ENCODE data around the gene CPNE8.

CPNE8 gene

GRCh38 chr12:38775457-38775856, 129.9 kb downstream of the CPNE8 start:
- H3K4me3 ChIP-seq (ENCODE audit: low read depth, low read length) = no peak overlapping the region
- no peak for DNase-seq (ENCODE audit: low read depth)
- no peak for TF ChIP-seq MYC (IDR thresholded peaks at IDR 0.05; ENCODE audit: low read depth, low read length)

- H3K4me3 ChIP-seq (ENCODE audit: low read depth, low read length) = no peak overlapping the region
- TF ChIP-seq MYC (IDR thresholded peaks at IDR 0.05; ENCODE audit: low read depth, low read length) = no peak
- TF ChIP-seq POLR2A (IDR thresholded peaks at IDR 0.05; ENCODE audit: extremely low read depth, insufficient read length) = no peak
- no peak for TF ChIP-seq CTCF (IDR thresholded peaks at IDR 0.05; ENCODE audit: low read depth, low read length)
- TF ChIP-seq MAX (IDR thresholded peaks at IDR 0.05; ENCODE audit: low read depth, low read length) = no peak
Observed at GRCh38 chr12:38772437-38772836, 133.0 kb downstream of the CPNE8 start.

GRCh38 chr12:38771871-38772270, 133.5 kb downstream of the CPNE8 start:
- peak; percentile 3 for DNase-seq (ENCODE audit: low read depth)
- no peak for TF ChIP-seq MAX (IDR thresholded peaks at IDR 0.05; ENCODE audit: low read depth, low read length)
- no peak overlapping the region for H3K4me3 ChIP-seq (ENCODE audit: low read depth, low read length)

More at GRCh38 chr12:38772437-38772836, 133.0 kb downstream of the CPNE8 start:
- DNase-seq (ENCODE audit: low read depth) = no peak

GRCh38 chr12:38761636-38762342, 143.6 kb downstream of the CPNE8 start:
- H3K4me3 ChIP-seq (ENCODE audit: low read depth, low read length) = no peak overlapping the region
- DNase-seq (ENCODE audit: low read depth) = no peak
- TF ChIP-seq MAX (IDR thresholded peaks at IDR 0.05; ENCODE audit: low read depth, low read length) = no peak
- no peak for TF ChIP-seq POLR2A (IDR thresholded peaks at IDR 0.05; ENCODE audit: extremely low read depth, insufficient read length)
- TF ChIP-seq MYC (IDR thresholded peaks at IDR 0.05; ENCODE audit: low read depth, low read length) = no peak
- no peak for TF ChIP-seq CTCF (IDR thresholded peaks at IDR 0.05; ENCODE audit: low read depth, low read length)

- no peak for TF ChIP-seq CTCF (IDR thresholded peaks at IDR 0.05; ENCODE audit: low read depth, low read length)
- no peak for TF ChIP-seq MAX (IDR thresholded peaks at IDR 0.05; ENCODE audit: low read depth, low read length)
- TF ChIP-seq MYC (IDR thresholded peaks at IDR 0.05; ENCODE audit: low read depth, low read length) = no peak
- TF ChIP-seq POLR2A (IDR thresholded peaks at IDR 0.05; ENCODE audit: extremely low read depth, insufficient read length) = no peak
- DNase-seq (ENCODE audit: low read depth) = no peak
- no peak overlapping the region for H3K4me3 ChIP-seq (ENCODE audit: low read depth, low read length)
Observed at GRCh38 chr12:38761111-38761510, 144.3 kb downstream of the CPNE8 start.

- H3K4me3 ChIP-seq (ENCODE audit: low read depth, low read length) = no peak overlapping the region
- DNase-seq (ENCODE audit: low read depth) = no peak
- TF ChIP-seq MYC (IDR thresholded peaks at IDR 0.05; ENCODE audit: low read depth, low read length) (no peak), CTCF (IDR thresholded peaks at IDR 0.05; ENCODE audit: low read depth, low read length) (no peak)
Observed at GRCh38 chr12:38759621-38760020, 145.8 kb downstream of the CPNE8 start.

- no peak overlapping the region for H3K4me3 ChIP-seq (ENCODE audit: low read depth, low read length)
- no peak for TF ChIP-seq MYC (IDR thresholded peaks at IDR 0.05; ENCODE audit: low read depth, low read length)
- TF ChIP-seq MAX (IDR thresholded peaks at IDR 0.05; ENCODE audit: low read depth, low read length) = no peak
- no peak for TF ChIP-seq POLR2A (IDR thresholded peaks at IDR 0.05; ENCODE audit: extremely low read depth, insufficient read length)
- no peak for TF ChIP-seq CTCF (IDR thresholded peaks at IDR 0.05; ENCODE audit: low read depth, low read length)
- no peak for DNase-seq (ENCODE audit: low read depth)
Observed at GRCh38 chr12:38746744-38747143, 158.6 kb downstream of the CPNE8 start.
